Measurements from ENCODE around the gene CDH15.

Gene CDH15

DNA sequence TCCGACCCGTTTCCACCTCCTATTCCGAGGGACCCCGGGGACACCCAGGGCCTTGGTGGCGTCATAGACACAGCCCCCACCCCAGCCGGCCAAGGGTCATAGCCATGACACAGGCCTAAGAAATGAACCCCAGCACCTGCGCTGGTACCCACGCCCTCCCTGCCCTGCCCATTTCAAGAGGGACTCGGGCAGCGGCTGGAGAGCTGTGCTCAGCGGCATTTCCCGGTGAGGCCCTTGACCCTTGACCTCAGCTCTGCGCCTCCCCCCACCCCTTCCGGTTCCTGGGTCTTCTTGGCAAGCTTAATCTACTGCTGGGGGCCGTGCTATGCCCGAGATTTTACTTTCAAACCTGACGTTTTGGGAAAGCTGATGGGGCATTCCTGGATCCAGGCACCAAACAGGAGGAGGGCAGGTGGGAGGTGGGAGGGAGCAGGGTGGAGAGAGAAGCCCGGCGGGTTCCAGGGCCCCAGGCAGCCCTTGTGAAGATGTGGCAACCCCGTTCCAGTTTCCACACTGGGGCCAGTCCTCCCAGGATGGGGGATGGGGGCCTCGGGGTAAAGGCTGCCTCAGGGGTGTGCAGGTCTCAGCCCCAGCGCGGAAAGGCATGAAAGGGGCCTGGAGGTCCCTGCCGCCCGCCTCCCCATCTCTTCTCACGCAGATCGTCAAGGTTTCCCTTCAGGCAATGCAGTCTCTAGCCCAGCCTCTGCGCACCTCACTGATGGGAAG is 28.7 kb downstream of the CDH15 start, which contains the start of gene SLC22A31:
SLC22A31 (minus strand) TSS at position 414 of the 726 bp plus-strand sequence; CDS start at position 378, 36 bp downstream.
- H3K4me1 ChIP-seq (ENCODE audit: control insufficient read depth, low read length): no peaks in the 10 kb centered on the region
- no peaks in the 10 kb centered on the region for H3K36me3 ChIP-seq (ENCODE audit: control insufficient read depth, low read length)
- H3K27me3 ChIP-seq (ENCODE audit: control insufficient read depth, low read length): no peaks in the 10 kb centered on the region
- no peak within 1 kb of the TSS for H3K27ac ChIP-seq (ENCODE audit: low read depth, low read length)
- no peaks in the 10 kb centered on the region for H3K9me3 ChIP-seq (ENCODE audit: control insufficient read depth, insufficient read depth, low read length)
- no peak within 1 kb of the TSS for H3K4me3 ChIP-seq (ENCODE audit: low read length)
- no peaks in the 10 kb centered on the region for H3F3A ChIP-seq (ENCODE audit: control insufficient read depth, insufficient read depth)
- TF ChIP-seq EZH2phosphoT487 (IDR thresholded peaks at IDR 0.05; ENCODE audit: borderline replicate concordance, low read length): no peak
- TF ChIP-seq, protein P1, sequence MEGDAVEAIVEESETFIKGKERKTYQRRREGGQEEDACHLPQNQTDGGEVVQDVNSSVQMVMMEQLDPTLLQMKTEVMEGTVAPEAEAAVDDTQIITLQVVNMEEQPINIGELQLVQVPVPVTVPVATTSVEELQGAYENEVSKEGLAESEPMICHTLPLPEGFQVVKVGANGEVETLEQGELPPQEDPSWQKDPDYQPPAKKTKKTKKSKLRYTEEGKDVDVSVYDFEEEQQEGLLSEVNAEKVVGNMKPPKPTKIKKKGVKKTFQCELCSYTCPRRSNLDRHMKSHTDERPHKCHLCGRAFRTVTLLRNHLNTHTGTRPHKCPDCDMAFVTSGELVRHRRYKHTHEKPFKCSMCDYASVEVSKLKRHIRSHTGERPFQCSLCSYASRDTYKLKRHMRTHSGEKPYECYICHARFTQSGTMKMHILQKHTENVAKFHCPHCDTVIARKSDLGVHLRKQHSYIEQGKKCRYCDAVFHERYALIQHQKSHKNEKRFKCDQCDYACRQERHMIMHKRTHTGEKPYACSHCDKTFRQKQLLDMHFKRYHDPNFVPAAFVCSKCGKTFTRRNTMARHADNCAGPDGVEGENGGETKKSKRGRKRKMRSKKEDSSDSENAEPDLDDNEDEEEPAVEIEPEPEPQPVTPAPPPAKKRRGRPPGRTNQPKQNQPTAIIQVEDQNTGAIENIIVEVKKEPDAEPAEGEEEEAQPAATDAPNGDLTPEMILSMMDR (IDR thresholded peaks at IDR 0.05; ENCODE audit: low read depth, low read length, poor library complexity, severe bottlenecking): no peak
- H3K4me2 ChIP-seq (ENCODE audit: low read length): no peak within 1 kb of the TSS
- H3K9me2 ChIP-seq (replicated peaks; ENCODE audit: control insufficient read depth, low read length): no peaks in the 10 kb centered on the region
- no peaks in the 10 kb centered on the region for H4K20me1 ChIP-seq (ENCODE audit: control insufficient read depth, insufficient read depth, low read depth, low read length)
- no peaks in the 10 kb centered on the region for H3K79me2 ChIP-seq (ENCODE audit: control insufficient read depth, low read length)

DNA sequence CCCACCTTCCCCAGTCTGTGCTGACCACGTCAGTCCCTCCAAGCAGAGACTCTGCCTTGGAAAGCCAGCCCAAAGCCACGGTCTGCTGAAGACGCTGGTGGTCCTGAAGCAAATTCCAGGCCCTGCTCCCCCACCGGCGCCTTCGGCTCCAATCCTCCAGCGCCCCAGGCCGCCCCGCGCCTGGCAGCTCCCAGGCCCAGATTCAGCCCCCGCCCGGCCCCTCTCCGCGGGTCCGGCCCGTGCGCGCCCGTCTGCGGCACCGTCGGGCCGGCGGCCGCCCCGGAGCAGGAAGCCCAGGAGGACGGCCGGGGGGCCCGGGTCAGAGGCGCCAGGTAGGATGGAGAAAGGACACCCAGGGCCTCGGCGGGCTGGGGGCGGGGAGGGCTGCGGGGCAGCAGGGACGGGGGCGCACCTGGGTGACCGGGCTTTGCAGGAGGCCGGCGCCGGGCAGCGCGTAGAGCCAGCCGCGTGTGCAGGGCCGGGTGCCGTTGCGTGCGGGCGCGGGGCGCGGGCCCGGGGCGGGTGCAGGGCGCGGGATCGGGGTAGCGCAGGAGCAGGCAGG is 29.4 kb downstream of the CDH15 start:
- no peaks in the 10 kb centered on the region for H3K9me3 ChIP-seq (ENCODE audit: control insufficient read depth, insufficient read depth, low read length)
- no peak overlapping the region for H3K4me3 ChIP-seq (ENCODE audit: low read length)
- no peaks in the 10 kb centered on the region for H3K4me1 ChIP-seq (ENCODE audit: control insufficient read depth, low read length)
- no peaks in the 10 kb centered on the region for H3K9me2 ChIP-seq (replicated peaks; ENCODE audit: control insufficient read depth, low read length)
- H3K79me2 ChIP-seq (ENCODE audit: control insufficient read depth, low read length): no peaks in the 10 kb centered on the region
- no peaks in the 10 kb centered on the region for H3K27me3 ChIP-seq (ENCODE audit: control insufficient read depth, low read length)
- no peak overlapping the region for H3K4me2 ChIP-seq (ENCODE audit: low read length)
- H3K36me3 ChIP-seq (ENCODE audit: control insufficient read depth, low read length): no peaks in the 10 kb centered on the region
- no peaks in the 10 kb centered on the region for H4K20me1 ChIP-seq (ENCODE audit: control insufficient read depth, insufficient read depth, low read depth, low read length)
- no peaks in the 10 kb centered on the region for H3F3A ChIP-seq (ENCODE audit: control insufficient read depth, insufficient read depth)
- H3K27ac ChIP-seq (ENCODE audit: low read depth, low read length): no peak overlapping the region
- TF ChIP-seq, protein P1 (IDR thresholded peaks at IDR 0.05; ENCODE audit: low read depth, low read length, poor library complexity, severe bottlenecking): no peak
- TF ChIP-seq EZH2phosphoT487 (IDR thresholded peaks at IDR 0.05; ENCODE audit: borderline replicate concordance, low read length): no peak

DNA sequence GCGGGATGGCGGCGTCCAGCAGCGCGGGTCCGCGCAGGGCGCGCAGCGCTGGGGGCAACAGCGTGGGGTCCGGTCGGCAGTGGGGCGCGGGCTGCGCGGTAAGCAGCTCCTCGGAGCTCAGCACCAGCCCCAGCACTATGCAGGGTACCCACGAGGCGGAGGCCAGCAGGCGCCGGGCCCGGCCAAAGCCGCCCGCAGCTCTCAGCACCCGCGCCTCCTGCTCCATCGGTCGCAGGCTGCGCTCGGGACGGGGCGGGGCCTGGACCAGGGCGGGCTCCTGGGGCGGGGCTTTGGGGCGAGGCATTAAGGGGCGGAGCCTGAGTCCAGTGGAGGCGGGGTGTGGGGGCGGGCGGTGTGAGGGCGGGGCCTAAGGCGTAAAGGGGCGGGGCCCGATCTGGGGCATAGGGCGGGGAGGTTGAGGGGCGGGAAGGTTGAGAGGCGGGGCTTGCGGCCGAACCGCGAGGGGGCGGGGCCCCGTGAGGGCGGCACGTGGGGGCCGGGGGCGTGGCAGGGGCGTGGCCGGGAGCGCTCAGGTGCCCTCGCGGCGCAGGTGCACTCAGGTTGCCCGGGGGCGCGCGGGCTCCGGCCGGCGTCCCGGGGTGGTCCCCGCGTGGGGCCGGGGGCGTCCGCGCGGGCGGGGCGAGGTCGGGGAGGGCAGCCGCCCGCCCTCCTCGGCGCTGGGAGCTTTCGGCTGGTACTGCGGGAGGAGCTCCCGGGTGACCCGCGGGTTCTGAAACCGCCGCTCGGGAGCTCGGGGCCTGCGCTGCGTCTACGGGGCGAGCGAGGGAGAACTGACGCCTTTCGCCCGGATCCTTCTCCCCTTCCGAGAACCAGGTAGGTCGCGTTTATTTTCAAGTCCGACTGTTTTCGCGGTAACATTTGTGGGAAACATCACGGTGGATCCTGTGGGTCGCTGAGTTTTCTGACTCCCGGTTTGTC is 30.2 kb downstream of the CDH15 start:
- Histone ChIP-seq H3K4me3 (ENCODE audit: low read length) (no peak overlapping the region), H4K20me1 (ENCODE audit: control insufficient read depth, insufficient read depth, low read depth, low read length) (no peaks in the 10 kb centered on the region)

More for the DNA sequence above, 30.2 kb downstream of the CDH15 start:
- no peaks in the 10 kb centered on the region for H3K27me3 ChIP-seq (ENCODE audit: control insufficient read depth, low read length)
- no peaks in the 10 kb centered on the region for H3K9me2 ChIP-seq (replicated peaks; ENCODE audit: control insufficient read depth, low read length)
- no peaks in the 10 kb centered on the region for H3F3A ChIP-seq (ENCODE audit: control insufficient read depth, insufficient read depth)
- H3K36me3 ChIP-seq (ENCODE audit: control insufficient read depth, low read length): no peaks in the 10 kb centered on the region
- no peak for TF ChIP-seq EZH2phosphoT487 (IDR thresholded peaks at IDR 0.05; ENCODE audit: borderline replicate concordance, low read length)
- TF ChIP-seq, protein P1 (IDR thresholded peaks at IDR 0.05; ENCODE audit: low read depth, low read length, poor library complexity, severe bottlenecking): no peak
- no peak overlapping the region for H3K4me2 ChIP-seq (ENCODE audit: low read length)
- H3K4me1 ChIP-seq (ENCODE audit: control insufficient read depth, low read length): no peaks in the 10 kb centered on the region
- no peak overlapping the region for H3K27ac ChIP-seq (ENCODE audit: low read depth, low read length)
- H3K79me2 ChIP-seq (ENCODE audit: control insufficient read depth, low read length): no peaks in the 10 kb centered on the region
- no peaks in the 10 kb centered on the region for H3K9me3 ChIP-seq (ENCODE audit: control insufficient read depth, insufficient read depth, low read length)
